Stimulated activated CD4-positive, alpha-beta T cell treated with anti-CD3 and anti-CD28 coated beads, Interleukin-15, amount 100 ng/mL, for 48 hours (primary cell): ENCODE results near the gene TRABD2B.
"Not testable (repeated sequence)": the region's sequence is repeated elsewhere in the genome, so short reads cannot be mapped to it uniquely, and the experiment has no call there.

ENCODE experiments used
- DNase-seq, 2 donors: peaks; one replicate each; pipeline ENCODE4 v3.0.0-alpha.2; 2020; ENCODE audit warnings: low read depth in 2 of 2

Gene TRABD2B

GRCh38 chr1:47967864-47968555 lies 29.2 kb downstream of the TRABD2B start:
- DNase-seq = no peak

GRCh38 chr1:47965816-47966215 lies 31.4 kb downstream of the TRABD2B start:
- no peak for DNase-seq

GRCh38 chr1:47964636-47965035 lies 32.5 kb downstream of the TRABD2B start:
- no peak for DNase-seq

- DNase-seq = no peak
These were observed 33.4 kb downstream of the TRABD2B start for GRCh38 chr1:47963568-47964358.

GRCh38 chr1:47962750-47963492 lies 34.3 kb downstream of the TRABD2B start:
- DNase-seq = no peak

- DNase-seq = not testable (repeated sequence)
These were observed 35.4 kb downstream of the TRABD2B start for GRCh38 chr1:47961835-47962234.

- not testable (repeated sequence) for DNase-seq
These were observed 40.7 kb downstream of the TRABD2B start for GRCh38 chr1:47956491-47956890.

DNA sequence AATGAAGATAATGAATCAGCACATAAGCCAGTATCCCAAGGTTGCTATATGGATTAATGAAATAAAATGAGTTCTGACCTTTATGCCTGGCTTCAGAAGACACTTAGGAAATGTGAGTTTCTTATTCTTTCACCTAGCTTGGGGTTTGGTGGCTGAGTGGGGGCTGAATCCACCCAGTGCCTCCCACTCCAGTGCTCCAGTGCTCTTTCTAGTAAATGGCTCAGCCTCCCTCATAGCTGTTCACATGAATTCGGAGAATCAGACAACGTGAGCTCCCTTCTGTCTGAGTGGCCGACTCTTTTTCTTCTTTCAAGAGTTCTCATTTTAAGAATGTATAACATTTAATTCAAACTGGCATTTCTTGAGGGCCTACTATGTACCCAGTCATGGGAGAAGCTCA lies 43.5 kb downstream of the TRABD2B start:
- DNase-seq = no peak

- no peak for DNase-seq
These were observed 45.5 kb downstream of the TRABD2B start for GRCh38 chr1:47951545-47952235.

DNA sequence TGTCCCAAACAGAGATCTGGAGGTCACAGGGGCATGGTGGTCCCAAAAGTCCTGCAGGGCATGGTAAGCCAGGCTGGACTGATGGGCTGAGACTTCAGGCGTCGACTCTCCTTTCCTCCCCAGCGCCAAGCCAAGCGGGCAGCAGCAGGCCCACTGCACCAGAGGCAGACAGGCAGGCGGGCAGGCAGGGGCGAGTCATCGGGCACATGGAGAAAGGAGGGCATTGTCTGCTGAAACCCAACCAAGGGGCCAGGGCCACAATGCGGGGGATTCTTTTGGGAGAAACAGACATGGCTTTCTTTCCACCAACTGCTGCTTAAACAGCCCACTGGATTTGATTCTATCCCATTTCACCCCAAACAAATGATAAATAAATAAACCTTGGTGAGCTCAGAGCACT lies 46.2 kb downstream of the TRABD2B start:
- DNase-seq = no peak

DNA sequence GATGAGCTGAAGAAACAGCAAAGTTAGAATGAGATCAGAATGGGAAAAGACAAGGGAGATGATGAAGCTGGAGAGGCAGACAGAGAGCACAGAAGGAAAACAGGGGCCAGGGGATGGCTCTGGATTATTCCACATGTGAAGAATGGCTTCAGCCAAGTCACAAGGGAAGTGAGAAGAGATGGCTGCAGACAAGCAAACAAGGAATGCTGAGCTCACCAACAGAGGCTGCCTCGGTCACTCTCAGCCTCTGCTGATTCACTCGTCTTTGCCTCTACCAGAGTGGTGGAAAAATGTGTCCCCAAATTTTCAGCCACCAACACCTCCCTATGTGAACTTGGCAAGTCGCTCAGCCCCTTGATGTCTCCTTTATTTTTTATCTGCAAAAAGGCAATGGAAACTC lies 46.7 kb downstream of the TRABD2B start:
- no peak for DNase-seq

GRCh38 chr1:47948126-47948525 lies 49.1 kb downstream of the TRABD2B start:
- DNase-seq = no peak

DNA sequence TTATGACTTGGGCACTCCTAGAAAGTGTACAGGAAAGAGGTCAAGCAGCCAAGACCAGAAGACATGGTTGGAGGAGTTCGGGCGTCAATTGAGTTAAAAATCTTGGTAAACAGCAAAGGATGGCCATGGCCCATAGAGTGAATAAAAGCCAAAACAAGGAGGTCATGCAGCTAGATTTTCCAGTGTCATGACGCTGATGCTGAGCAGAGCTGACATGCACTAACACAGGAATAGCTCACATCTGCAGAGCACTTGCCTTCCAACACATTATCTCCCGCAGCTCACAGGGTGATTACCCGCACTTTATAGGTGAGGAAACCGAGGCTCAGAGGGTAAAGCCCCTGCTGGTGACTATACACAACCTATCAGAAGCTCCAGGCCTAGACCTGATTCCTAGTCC lies 49.7 kb downstream of the TRABD2B start:
- DNase-seq = no peak

DNA sequence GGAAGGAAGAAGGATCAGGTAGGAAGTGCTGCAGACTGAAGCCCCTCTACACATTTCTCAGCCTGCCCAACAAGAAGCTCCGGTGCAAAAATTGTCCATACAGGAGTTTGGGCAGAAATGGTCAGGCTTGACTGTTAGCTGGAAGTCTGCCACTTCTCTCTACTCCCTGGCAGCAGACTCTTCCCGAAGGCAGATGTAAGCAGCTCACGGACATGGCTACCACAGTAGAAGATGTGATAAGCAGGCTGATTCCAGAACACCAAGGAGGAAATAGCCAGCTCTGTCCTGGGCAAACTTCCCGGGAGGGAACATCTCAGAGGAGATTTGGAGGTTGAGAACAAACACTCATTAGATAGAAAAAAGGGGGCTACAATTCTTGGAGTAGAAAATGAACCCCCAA lies 52.6 kb downstream of the TRABD2B start:
- DNase-seq = no peak

GRCh38 chr1:47942240-47942629 lies 55.0 kb downstream of the TRABD2B start:
- DNase-seq = no peak

GRCh38 chr1:47941609-47942239 lies 55.5 kb downstream of the TRABD2B start:
- DNase-seq = no peak

- DNase-seq = no peak
These were observed 56.4 kb downstream of the TRABD2B start for GRCh38 chr1:47940779-47941178.

GRCh38 chr1:47940326-47940725 lies 56.9 kb downstream of the TRABD2B start:
- no peak for DNase-seq

- no peak for DNase-seq
These were observed 58.7 kb downstream of the TRABD2B start for GRCh38 chr1:47938520-47938919.

GRCh38 chr1:47937586-47938254 lies 59.5 kb downstream of the TRABD2B start:
- no peak for DNase-seq
